H1 (cell line): ENCODE data around the gene CHN2. TPM values are rescaled to one million over a fixed set of nuclear protein-coding genes. Genes with fewer than 3 reads are reported as not detected.

Experiments
- CTCF ChIA-PET: fragments of 300-600 bp; sonication (Branson Sonifier 250); formaldehyde crosslinking; loops from one replicate; lab custom pipeline; 2021; ENCODE audit not compliant: partially characterized antibody; lab: Charles Lee
- POLR2A ChIA-PET: fragments of 300-600 bp; sonication (Branson Sonifier 250); formaldehyde crosslinking; loops from one replicate; lab custom pipeline; 2021; ENCODE audit warnings: inconsistent platforms; ENCODE audit not compliant: partially characterized antibody; lab: Charles Lee
- DNase-seq, 2 experiments: peaks; one replicate each; pipeline versions ENCODE4 v3.0.0 to v3.0.0-alpha.2; 2010 to 2022; ENCODE audit warnings: low spot score in 2 of 2, low read depth in 1 of 2, mixed read lengths in 1 of 2
- FAIRE-seq: peaks from 2 replicates; lab custom pipeline; 2011; peaks lifted over from hg19 to GRCh38; lab: Jason Lieb, UNC
- H2AFZ ChIP-seq: 2 replicates; pipeline ENCODE4 v1.8.1; 2012; ENCODE audit warnings: low read length, inconsistent platforms
- H2AK5ac ChIP-seq: 2 replicates; pipeline ENCODE4 v1.6.1; 2013; ENCODE audit warnings: low read depth, low read length
- H2BK120ac ChIP-seq: replicated peaks from 2 replicates; pipeline ENCODE3; 2013; ENCODE audit warnings: low read depth, low read length, inconsistent platforms
- H2BK12ac ChIP-seq: 2 replicates; pipeline ENCODE4 v1.6.1; 2013; ENCODE audit warnings: low read depth, low read length
- H2BK15ac ChIP-seq: 2 replicates; pipeline ENCODE4 v1.6.1; 2013; ENCODE audit warnings: low read length
- H2BK20ac ChIP-seq: 2 replicates; pipeline ENCODE4 v1.6.1; 2013; ENCODE audit warnings: low read length
- H2BK5ac ChIP-seq: 2 replicates; pipeline ENCODE4 v1.6.1; 2013; ENCODE audit warnings: low read depth, low read length
- H3K14ac ChIP-seq: 2 replicates; pipeline ENCODE4 v1.6.1; 2013; ENCODE audit warnings: inconsistent platforms; ENCODE audit not compliant: insufficient read length
- H3K18ac ChIP-seq: 2 replicates; pipeline ENCODE4 v1.6.1; 2013; ENCODE audit warnings: low read length; ENCODE audit errors: extremely low read depth
- H3K23ac ChIP-seq: 2 replicates; pipeline ENCODE4 v1.6.1; 2013; ENCODE audit warnings: inconsistent platforms; ENCODE audit not compliant: insufficient read length
- H3K23me2 ChIP-seq: 2 replicates; pipeline ENCODE4 v1.6.1; 2013; ENCODE audit warnings: low read depth, low read length
- H3K27ac ChIP-seq: 2 replicates; pipeline ENCODE4 v1.6.1; 2011; ENCODE audit warnings: low read depth, low read length, inconsistent platforms
- H3K27me3 ChIP-seq, 4 experiments: replicated peaks in 1 of 4; 1 replicate in 1 of 4; 2 replicates in 3 of 4; pipeline versions ENCODE4 v1.6.1 to v1.8.1; 2011 to 2013; ENCODE audit warnings: low read length in 3 of 4, mild to moderate bottlenecking in 3 of 4, inconsistent platforms in 2 of 4, mixed read lengths in 2 of 4, moderate library complexity in 1 of 4; ENCODE audit not compliant: control insufficient read depth in 3 of 4, insufficient read depth in 3 of 4; ENCODE audit errors: extremely low read depth in 1 of 4
- H3K36me3 ChIP-seq, 4 experiments: 2 replicates each; pipeline versions ENCODE4 v1.6.1 to v1.8.1; 2011 to 2013; ENCODE audit warnings: mild to moderate bottlenecking in 4 of 4, low read length in 3 of 4, moderate library complexity in 2 of 4, control low read depth in 1 of 4, inconsistent platforms in 1 of 4; ENCODE audit not compliant: insufficient read depth in 4 of 4, control insufficient read depth in 2 of 4
- H3K4ac ChIP-seq: replicated peaks from 2 replicates; pipeline ENCODE3; 2013; ENCODE audit warnings: low read length, low read depth, mixed read lengths, inconsistent platforms; ENCODE audit not compliant: insufficient read length
- H3K4me1 ChIP-seq, 4 experiments: replicated peaks in 1 of 4; 1 replicate in 1 of 4; 2 replicates in 3 of 4; pipeline versions ENCODE4 v1.6.1 to v1.8.1; 2011 to 2013; ENCODE audit warnings: low read length in 3 of 4, inconsistent platforms in 2 of 4, mixed read lengths in 1 of 4; ENCODE audit not compliant: insufficient read depth in 4 of 4, control insufficient read depth in 3 of 4
- H3K4me2 ChIP-seq, 2 experiments: 2 replicates each; pipeline versions ENCODE4 v1.6.1 to v1.8.1; 2011 to 2013; ENCODE audit warnings: low read depth in 2 of 2, low read length in 2 of 2, control low read depth in 1 of 2, inconsistent platforms in 1 of 2, mild to moderate bottlenecking in 1 of 2; ENCODE audit not compliant: insufficient read depth in 1 of 2
- H3K4me3 ChIP-seq, 4 experiments: fragments of 200-600, 300-600 bp in 1 of 4; sonication (generic), shearing (Covaris generic), sonication (Bioruptor Twin) in 1 of 4; 2 replicates each; pipeline versions ENCODE4 v1.5.1 to v1.8.1; 2011 to 2016; ENCODE audit warnings: low read length in 4 of 4, low read depth in 3 of 4, control low read depth in 2 of 4, inconsistent platforms in 2 of 4, mild to moderate bottlenecking in 2 of 4, mixed read lengths in 1 of 4, moderate library complexity in 1 of 4; ENCODE audit not compliant: insufficient read depth in 2 of 4; ENCODE audit errors: extremely low read depth in 1 of 4
- H3K56ac ChIP-seq: replicated peaks from 2 replicates; pipeline ENCODE3; 2013; ENCODE audit warnings: low read depth, mild to moderate bottlenecking, mixed read lengths, low read length, inconsistent platforms; ENCODE audit not compliant: insufficient read length
- H3K79me1 ChIP-seq: 2 replicates; pipeline ENCODE4 v1.6.1; 2013; ENCODE audit warnings: low read depth, low read length, control low read depth
- H3K79me2 ChIP-seq, 2 experiments: 2 replicates each; pipeline versions ENCODE4 v1.6.1 to v1.8.1; 2012 to 2013; ENCODE audit warnings: low read length in 2 of 2, mild to moderate bottlenecking in 2 of 2, inconsistent platforms in 1 of 2; ENCODE audit not compliant: insufficient read depth in 2 of 2, control insufficient read depth in 1 of 2
- H3K9ac ChIP-seq, 4 experiments: replicated peaks in 1 of 4; 1 replicate in 1 of 4; 2 replicates in 3 of 4; pipeline versions ENCODE4 v1.6.1 to v1.8.1; 2011 to 2013; ENCODE audit warnings: low read depth in 3 of 4, low read length in 3 of 4, control low read depth in 2 of 4, mild to moderate bottlenecking in 2 of 4, moderate library complexity in 2 of 4, inconsistent platforms in 1 of 4; ENCODE audit errors: extremely low read depth in 1 of 4
- H3K9me3 ChIP-seq, 2 experiments: 2 replicates each; pipeline versions ENCODE4 v1.6.1 to v1.8.1; 2012 to 2013; ENCODE audit warnings: mild to moderate bottlenecking in 2 of 2, moderate library complexity in 2 of 2, control low read depth in 1 of 2, inconsistent platforms in 1 of 2, low read depth in 1 of 2, low read length in 1 of 2, mixed read lengths in 1 of 2; ENCODE audit not compliant: insufficient read depth in 2 of 2
- H4K20me1 ChIP-seq, 2 experiments: replicated peaks in 1 of 2; 2 replicates each; pipeline versions ENCODE3 to v1.8.1; 2011 to 2013; ENCODE audit warnings: inconsistent platforms in 2 of 2, low read length in 2 of 2, mild to moderate bottlenecking in 1 of 2; ENCODE audit not compliant: insufficient read depth in 2 of 2, control insufficient read depth in 1 of 2
- H4K5ac ChIP-seq: 2 replicates; pipeline ENCODE4 v1.6.1; 2013; ENCODE audit warnings: low read length, low read depth, mixed read lengths, inconsistent platforms; ENCODE audit not compliant: insufficient read length
- H4K8ac ChIP-seq: 2 replicates; pipeline ENCODE4 v1.8.0; 2013; ENCODE audit warnings: mild to moderate bottlenecking, moderate library complexity, low read length, inconsistent platforms; ENCODE audit not compliant: insufficient read depth; ENCODE audit errors: extremely low read depth
- H4K91ac ChIP-seq: replicated peaks from 2 replicates; pipeline ENCODE3; 2013; ENCODE audit warnings: low read length, mixed read lengths, inconsistent platforms; ENCODE audit not compliant: insufficient read length
- CBX8 ChIP-seq: fragments of 300-800, 300-1000 bp; sonication (generic); IDR thresholded peaks from 2 replicates; pipeline ENCODE4 v1.7.1; 2016; ENCODE audit warnings: low read depth, low read length, borderline replicate concordance
- CEBPB ChIP-seq: IDR thresholded peaks from 2 replicates; pipeline ENCODE4 v1.6.1; 2012; ENCODE audit warnings: low read depth, low read length
- FOSL1 ChIP-seq: IDR thresholded peaks from 2 replicates; pipeline ENCODE4 v1.6.1; 2011; ENCODE audit warnings: mild to moderate bottlenecking, low read depth, low read length, moderate library complexity; ENCODE audit not compliant: insufficient read depth
- HDAC2 ChIP-seq, 2 experiments: fragments of 300-600 bp in 1 of 2; sonication (generic) in 1 of 2; IDR thresholded peaks; 2 replicates each; pipeline ENCODE4 v1.6.1; 2011 to 2012; ENCODE audit warnings: low read depth in 2 of 2, low read length in 2 of 2, mild to moderate bottlenecking in 2 of 2, moderate library complexity in 2 of 2, borderline replicate concordance in 1 of 2, inconsistent platforms in 1 of 2
- HDAC6 ChIP-seq: IDR thresholded peaks from one replicate; pipeline ENCODE4 v1.7.1; 2012; ENCODE audit warnings: low read depth, mild to moderate bottlenecking, inconsistent platforms, low read length, moderate library complexity
- POLR2AphosphoS5 ChIP-seq: IDR thresholded peaks from 2 replicates; pipeline ENCODE4 v1.6.1; 2011; ENCODE audit warnings: low read depth, low read length
- WGBS, 2 experiments: shearing (Covaris generic) in 1 of 2; methylation state at CpG; one replicate each; pipeline versions ENCODE4 v1.1.6 to v1.1.7; 2013 to 2015; ENCODE audit warnings: low lambda C conversion rate in 2 of 2, mixed read lengths in 2 of 2, inconsistent platforms in 1 of 2, low coverage in 1 of 2, missing lambda C conversion rate in 1 of 2; ENCODE audit not compliant: insufficient replicate concordance in 2 of 2, insufficient coverage in 1 of 2, insufficient read length in 1 of 2; ENCODE audit errors: extremely low coverage in 1 of 2, missing lambda C conversion rate in 1 of 2; 5-methylcytosine and 5-hydroxymethylcytosine counted together
- polyA plus RNA-seq, 7 experiments: library from polyadenylated mRNA; depleted of rRNA in 3 of 7; stranded (reverse) in 5 of 7; unstranded in 2 of 7; fragments of >200 nt in 5 of 7; fragments of 200-250 nt in 2 of 7; gene quantifications; 1 replicate in 5 of 7; 2 replicates in 1 of 7; 4 replicates in 1 of 7; pipeline versions ENCODE4 v1.2.1 to v1.2.3, GENCODE V29; 2011 to 2013; ENCODE audit warnings: missing spikeins in 2 of 7, mixed read lengths in 2 of 7
- total RNA-seq: library from RNA; stranded (reverse); fragmentation: NEBNext Ultra II Directional; extraction: Animal tissue kit (Norgen Biotek cat#: 25700); gene quantifications from 2 replicates; pipeline ENCODE4 v1.2.1, GENCODE V29; 2021
- TF ChIP-seq, protein P1 (sequence below), 3 experiments: IDR thresholded peaks; 1 replicate in 2 of 3; 2 replicates in 1 of 3; pipeline versions ENCODE4 v1.5.1 to v1.6.1; 2011; ENCODE audit warnings: low read length in 3 of 3, mild to moderate bottlenecking in 3 of 3, inconsistent platforms in 2 of 3, low read depth in 1 of 3, moderate library complexity in 1 of 3; ENCODE audit not compliant: insufficient read depth in 1 of 3; ENCODE audit errors: control extremely low read depth in 1 of 3

The CHN2 gene
- total and polyA plus RNA-seq, 2 of the 8 experiments (the other 6 are each of a cell fraction or from before 2014, with no cell fraction given) = 2.9 to 4.8 TPM

- DNase-seq = no peak
- POLR2A ChIA-PET = interaction anchor here (1.2 kb wide), 1 partner anchor 11 kb away, joined by 3 read pairs; no protein-coding TSS in a partner anchor
Measured at GRCh38 chr7:29167721-29168120, 26.9 kb upstream of the CHN2 start.

More at GRCh38 chr7:29167721-29168120, 26.9 kb upstream of the CHN2 start:
- H2AK5ac ChIP-seq = no peak overlapping the region
- no peak for TF ChIP-seq HDAC2 (IDR thresholded peaks at IDR 0.05; ENCODE audit: borderline replicate concordance in 1 of 2, low read depth in 2 of 2, low read length in 2 of 2)
- TF ChIP-seq FOSL1 = no peak
- TF ChIP-seq CBX8 = no peak
- TF ChIP-seq HDAC6 = no peak
- TF ChIP-seq, protein P1, sequence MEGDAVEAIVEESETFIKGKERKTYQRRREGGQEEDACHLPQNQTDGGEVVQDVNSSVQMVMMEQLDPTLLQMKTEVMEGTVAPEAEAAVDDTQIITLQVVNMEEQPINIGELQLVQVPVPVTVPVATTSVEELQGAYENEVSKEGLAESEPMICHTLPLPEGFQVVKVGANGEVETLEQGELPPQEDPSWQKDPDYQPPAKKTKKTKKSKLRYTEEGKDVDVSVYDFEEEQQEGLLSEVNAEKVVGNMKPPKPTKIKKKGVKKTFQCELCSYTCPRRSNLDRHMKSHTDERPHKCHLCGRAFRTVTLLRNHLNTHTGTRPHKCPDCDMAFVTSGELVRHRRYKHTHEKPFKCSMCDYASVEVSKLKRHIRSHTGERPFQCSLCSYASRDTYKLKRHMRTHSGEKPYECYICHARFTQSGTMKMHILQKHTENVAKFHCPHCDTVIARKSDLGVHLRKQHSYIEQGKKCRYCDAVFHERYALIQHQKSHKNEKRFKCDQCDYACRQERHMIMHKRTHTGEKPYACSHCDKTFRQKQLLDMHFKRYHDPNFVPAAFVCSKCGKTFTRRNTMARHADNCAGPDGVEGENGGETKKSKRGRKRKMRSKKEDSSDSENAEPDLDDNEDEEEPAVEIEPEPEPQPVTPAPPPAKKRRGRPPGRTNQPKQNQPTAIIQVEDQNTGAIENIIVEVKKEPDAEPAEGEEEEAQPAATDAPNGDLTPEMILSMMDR (IDR thresholded peaks at IDR 0.05; ENCODE audit: control extremely low read depth in 1 of 3, insufficient read depth in 1 of 3, low read depth in 1 of 3, low read length in 3 of 3) = no peak
- TF ChIP-seq POLR2AphosphoS5 = no peak
- no peak for TF ChIP-seq CEBPB
- no peak overlapping the region for H4K5ac ChIP-seq
- CTCF ChIA-PET = no interaction called here
- H2BK15ac ChIP-seq = no peak overlapping the region
- H2BK12ac ChIP-seq = no peak overlapping the region
- no peak overlapping the region for H3K27ac ChIP-seq
- no peaks in the 10 kb centered on the region for H3K27me3 ChIP-seq
- no peak overlapping the region for H3K4me3 ChIP-seq
- H3K4me2 ChIP-seq = no peak overlapping the region
- H3K23ac ChIP-seq = no peak overlapping the region
- no peaks in the 10 kb centered on the region for H3K79me2 ChIP-seq
- no peaks in the 10 kb centered on the region for H3K23me2 ChIP-seq
- FAIRE-seq = no peak
- H4K20me1 ChIP-seq = no peaks in the 10 kb centered on the region
- H3K4ac ChIP-seq = no peak overlapping the region
- H3K18ac ChIP-seq = no peak overlapping the region
- H3K56ac ChIP-seq = no peak overlapping the region
- no peak overlapping the region for H2BK120ac ChIP-seq
- WGBS, 2 experiments = 94% methylated on average over 1 of the region's 1 CpG; no CpG with 5 or more reads in 1 of the 2 experiments
- H2BK20ac ChIP-seq = no peak overlapping the region
- H3K36me3 ChIP-seq = no peaks in the 10 kb centered on the region
- H2BK5ac ChIP-seq = no peak overlapping the region
- H3K79me1 ChIP-seq = no peaks in the 10 kb centered on the region
- H3K9ac ChIP-seq = no peak overlapping the region
- H4K8ac ChIP-seq = no peak overlapping the region
- no peaks in the 10 kb centered on the region for H3K9me3 ChIP-seq
- no peaks in the 10 kb centered on the region for H3K4me1 ChIP-seq
- no peak overlapping the region for H2AFZ ChIP-seq
- H4K91ac ChIP-seq = no peak overlapping the region
- H3K14ac ChIP-seq = no peak overlapping the region
